Measurements from ENCODE around the gene WDR4. TPM values are rescaled to one million over a fixed set of nuclear protein-coding genes. Genes with fewer than 3 reads are reported as not detected.
"Not testable (repeated sequence)": the region's sequence is repeated elsewhere in the genome, so short reads cannot be mapped to it uniquely, and the experiment has no call there.

Gene WDR4
- total and polyA plus RNA-seq, 2 of the 13 experiments (the other 11 are each of a cell fraction or from before 2014, with no cell fraction given) = 11.3 to 14.4 TPM

DNA sequence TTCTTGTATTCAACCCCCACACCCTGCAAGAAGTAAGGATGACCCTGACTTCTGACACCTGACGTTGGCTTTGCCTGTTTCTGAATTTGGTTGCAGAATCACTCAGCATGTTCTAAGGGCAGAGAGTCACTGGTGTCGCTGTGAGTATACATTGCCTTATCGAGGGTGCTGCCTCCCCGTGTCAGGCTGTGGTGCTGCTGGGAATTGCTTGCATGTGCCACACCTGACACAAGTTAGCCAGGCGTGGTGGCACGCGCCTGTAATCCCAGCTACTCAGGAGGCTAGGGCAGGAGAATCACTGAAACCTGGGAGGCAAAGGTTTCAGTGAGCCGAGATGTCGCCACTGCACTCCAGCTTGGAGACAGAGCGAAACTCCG, 45.9 kb downstream of the WDR4 start:
- H3K9me3 ChIP-seq (ENCODE audit: low read length) = no peaks in the 10 kb centered on the region
- no peak overlapping the region for H3K9ac ChIP-seq (ENCODE audit: insufficient read depth, low read depth, low read length)
- no peaks in the 10 kb centered on the region for H3K79me2 ChIP-seq (ENCODE audit: insufficient read depth, low read length)
- no peaks in the 10 kb centered on the region; a peak in 1 of 5 replicates for H3K36me3 ChIP-seq (replicated peaks in 1 of 2; ENCODE audit: control insufficient read depth in 1 of 2, insufficient read depth in 2 of 2, low read length in 2 of 2)
- CTCF ChIA-PET (ENCODE audit: low intra/inter-chr PET ratio, low total read pairs) = no interaction called here
- POLR2A ChIA-PET = no interaction called here
- FAIRE-seq = no peak
- H3K27ac ChIP-seq (ENCODE audit: extremely low read length, insufficient read depth, low read length) = no peak overlapping the region
- 74% methylated on average over 11 of the region's 11 CpGs for WGBS (ENCODE audit: low lambda C conversion rate)
- intact Hi-C loops (cut with micrococcal nuclease; ENCODE audit: unreplicated experiment) (no loop called here), in situ Hi-C loops (cut with HindIII; ENCODE audit: extremely low pct_ligation_motif_present, low pct_unique_long_range_greater_than_20kb) (loop anchor here (10.0 kb wide), 1 partner anchor 179 kb away; the partner anchor contains the start of gene PDE9A)
- TF ChIP-seq TARDBP (CRISPR knock-in tag; IDR thresholded peaks at IDR 0.05) = 0 out of 2 replicates have a peak, but pooled peaks have one; percentile 29
- no peak for TF ChIP-seq CBX5 (CRISPR knock-in tag; IDR thresholded peaks at IDR 0.05; ENCODE audit: borderline replicate concordance)
- TF ChIP-seq RAD21 (CRISPR knock-in tag; IDR thresholded peaks at IDR 0.05) = 0 out of 2 replicates have a peak, but pooled peaks have one; percentile 26
- no peak for TF ChIP-seq ZNF121 (CRISPR knock-in tag; IDR thresholded peaks at IDR 0.05)
- TF ChIP-seq SMC3 (IDR thresholded peaks at IDR 0.05; ENCODE audit: low read length) = peak; percentile 7; the same call in 1 of the 2 replicates
- TF ChIP-seq AGO2 (optimal IDR thresholded peaks at IDR 0.05; ENCODE audit: low read depth, low read length) = peak; percentile 40
- TF ChIP-seq, protein P1, sequence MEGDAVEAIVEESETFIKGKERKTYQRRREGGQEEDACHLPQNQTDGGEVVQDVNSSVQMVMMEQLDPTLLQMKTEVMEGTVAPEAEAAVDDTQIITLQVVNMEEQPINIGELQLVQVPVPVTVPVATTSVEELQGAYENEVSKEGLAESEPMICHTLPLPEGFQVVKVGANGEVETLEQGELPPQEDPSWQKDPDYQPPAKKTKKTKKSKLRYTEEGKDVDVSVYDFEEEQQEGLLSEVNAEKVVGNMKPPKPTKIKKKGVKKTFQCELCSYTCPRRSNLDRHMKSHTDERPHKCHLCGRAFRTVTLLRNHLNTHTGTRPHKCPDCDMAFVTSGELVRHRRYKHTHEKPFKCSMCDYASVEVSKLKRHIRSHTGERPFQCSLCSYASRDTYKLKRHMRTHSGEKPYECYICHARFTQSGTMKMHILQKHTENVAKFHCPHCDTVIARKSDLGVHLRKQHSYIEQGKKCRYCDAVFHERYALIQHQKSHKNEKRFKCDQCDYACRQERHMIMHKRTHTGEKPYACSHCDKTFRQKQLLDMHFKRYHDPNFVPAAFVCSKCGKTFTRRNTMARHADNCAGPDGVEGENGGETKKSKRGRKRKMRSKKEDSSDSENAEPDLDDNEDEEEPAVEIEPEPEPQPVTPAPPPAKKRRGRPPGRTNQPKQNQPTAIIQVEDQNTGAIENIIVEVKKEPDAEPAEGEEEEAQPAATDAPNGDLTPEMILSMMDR (CRISPR knock-in tag; IDR thresholded peaks at IDR 0.05) = peak; percentile 45
- peak; percentile 44 for TF ChIP-seq STAG1 (CRISPR knock-in tag; IDR thresholded peaks at IDR 0.05)
- H3K4me2 ChIP-seq (ENCODE audit: low read depth, low read length) = no peak overlapping the region
- no peaks in the 10 kb centered on the region for H3K27me3 ChIP-seq (ENCODE audit: control insufficient read depth in 1 of 2, insufficient read depth in 2 of 2, low read length in 2 of 2)
- peak; percentile 50 for ATAC-seq
- H2AFZ ChIP-seq (ENCODE audit: low read length) = no peak overlapping the region
- H4K20me1 ChIP-seq (ENCODE audit: insufficient read depth, low read length) = no peaks in the 10 kb centered on the region
- DNase-seq (ENCODE audit: low spot score) = peak; percentile 25
- no TSS peak for BruUV-seq (replicated peaks)
- H3K4me1 ChIP-seq (ENCODE audit: insufficient read depth, low read length) = peaks cover 17% of the 10 kb centered on the region
- H3K4me3 ChIP-seq (replicated peaks in 1 of 3; ENCODE audit: insufficient read depth in 1 of 3, low read depth in 2 of 3, low read length in 3 of 3) = no peak overlapping the region

DNA sequence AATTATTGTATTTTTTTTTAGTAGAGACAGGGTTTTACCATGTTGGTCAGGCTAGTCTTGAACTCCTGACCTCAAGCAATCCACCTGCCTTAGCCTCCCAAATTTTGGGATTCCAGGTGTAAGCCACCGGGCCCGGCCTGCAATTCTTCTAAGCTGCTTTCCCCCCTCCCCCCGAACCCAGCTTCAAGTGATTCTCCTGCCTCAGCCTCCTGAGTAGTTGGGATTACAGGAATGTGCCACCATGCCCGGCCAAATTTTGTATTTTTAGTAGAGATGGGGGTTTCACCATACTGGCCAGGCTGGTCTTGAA, 47.1 kb downstream of the WDR4 start:
- BruUV-seq (replicated peaks); FAIRE-seq; H3K79me2 ChIP-seq (ENCODE audit: insufficient read depth, low read length); DNase-seq (ENCODE audit: low spot score); H2AFZ ChIP-seq (ENCODE audit: low read length); H3K4me2 ChIP-seq (ENCODE audit: low read depth, low read length); H3K4me3 ChIP-seq (replicated peaks in 1 of 3; ENCODE audit: insufficient read depth in 1 of 3, low read depth in 2 of 3, low read length in 3 of 3); CTCF ChIA-PET (ENCODE audit: low intra/inter-chr PET ratio, low total read pairs); H3K9ac ChIP-seq (ENCODE audit: insufficient read depth, low read depth, low read length); intact Hi-C loops (cut with micrococcal nuclease; ENCODE audit: unreplicated experiment); H3K27me3 ChIP-seq (ENCODE audit: control insufficient read depth in 1 of 2, insufficient read depth in 2 of 2, low read length in 2 of 2); H3K9me3 ChIP-seq (ENCODE audit: low read length); POLR2A ChIA-PET; H4K20me1 ChIP-seq (ENCODE audit: insufficient read depth, low read length); ATAC-seq; H3K27ac ChIP-seq (ENCODE audit: extremely low read length, insufficient read depth, low read length); H3K4me1 ChIP-seq (ENCODE audit: insufficient read depth, low read length); H3K36me3 ChIP-seq (replicated peaks in 1 of 2; ENCODE audit: control insufficient read depth in 1 of 2, insufficient read depth in 2 of 2, low read length in 2 of 2): not testable (repeated sequence)
- 85% methylated on average over 4 of the region's 4 CpGs for WGBS (ENCODE audit: low lambda C conversion rate)
- 0 out of 2 replicates have a peak, but pooled peaks have one; percentile 29 for TF ChIP-seq AKAP8 (CRISPR knock-in tag; IDR thresholded peaks at IDR 0.05)
- in situ Hi-C loops (cut with HindIII; ENCODE audit: extremely low pct_ligation_motif_present, low pct_unique_long_range_greater_than_20kb) = loop anchor here (10.0 kb wide), 1 partner anchor 177 kb away; the partner anchor contains the start of gene PDE9A

All from HepG2 (cell line).